CD14-positive monocyte (primary cell): ENCODE results near the gene DDR1. TPM values are rescaled to one million over a fixed set of nuclear protein-coding genes. Genes with fewer than 3 reads are reported as not detected.

Experiments
- DNase-seq, 3 donors: peaks; one replicate each; pipeline ENCODE4 v3.0.0-alpha.2; 2011 to 2022
- H2AFZ ChIP-seq: 2 replicates; pipeline ENCODE4 v1.6.0; 2012; ENCODE audit warnings: mild to moderate bottlenecking, low read depth, low read length, inconsistent platforms; ENCODE audit not compliant: insufficient read depth, poor library complexity, severe bottlenecking
- H3K27ac ChIP-seq, 2 donors: 1 replicate in 1 of 2; 2 replicates in 1 of 2; pipeline ENCODE4 v1.5.1; 2012 to 2013; ENCODE audit warnings: low read length in 2 of 2, control low read depth in 1 of 2, inconsistent platforms in 1 of 2, low read depth in 1 of 2, mild to moderate bottlenecking in 1 of 2
- H3K27me3 ChIP-seq, 2 donors: one replicate each; pipeline versions ENCODE4 v1.6.0 to v1.6.1; 2011 to 2013; ENCODE audit warnings: low read length in 2 of 2; ENCODE audit not compliant: control insufficient read depth in 2 of 2, insufficient read depth in 2 of 2
- H3K36me3 ChIP-seq, 2 donors: replicated peaks in 1 of 2; 1 replicate in 1 of 2; 2 replicates in 1 of 2; pipeline versions ENCODE4 v1.5.1 to v1.6.1; 2012 to 2013; ENCODE audit warnings: low read length in 2 of 2, control low read depth in 1 of 2, inconsistent platforms in 1 of 2, mild to moderate bottlenecking in 1 of 2; ENCODE audit not compliant: insufficient read depth in 2 of 2, control insufficient read depth in 1 of 2
- H3K4me1 ChIP-seq, 2 donors: 1 replicate in 1 of 2; 2 replicates in 1 of 2; pipeline versions ENCODE4 v1.5.1 to v1.6.1; 2012 to 2013; ENCODE audit warnings: low read length in 2 of 2, control low read depth in 1 of 2, inconsistent platforms in 1 of 2, mild to moderate bottlenecking in 1 of 2, moderate library complexity in 1 of 2; ENCODE audit not compliant: insufficient read depth in 2 of 2, control insufficient read depth in 1 of 2
- H3K4me2 ChIP-seq: replicated peaks from 2 replicates; pipeline ENCODE3; 2012; ENCODE audit warnings: low read length, moderate library complexity, mild to moderate bottlenecking; ENCODE audit not compliant: poor library complexity, severe bottlenecking; ENCODE audit errors: extremely low read depth
- H3K4me3 ChIP-seq, 3 experiments: fragments of 200-600 bp in 1 of 3; sonication (generic) in 1 of 3; replicated peaks in 1 of 3; 1 replicate in 2 of 3; 2 replicates in 1 of 3; pipeline ENCODE4 v1.5.1; 2011 to 2013; ENCODE audit warnings: low read length in 3 of 3, mild to moderate bottlenecking in 3 of 3, control low read depth in 2 of 3, low read depth in 2 of 3, inconsistent platforms in 1 of 3, moderate library complexity in 1 of 3
- H3K79me2 ChIP-seq: 2 replicates; pipeline ENCODE4 v1.6.0; 2012; ENCODE audit warnings: mild to moderate bottlenecking, control low read depth, inconsistent platforms, low read length, moderate library complexity; ENCODE audit not compliant: insufficient read depth
- H3K9ac ChIP-seq: 2 replicates; pipeline ENCODE4 v1.6.0; 2017; ENCODE audit warnings: low read length, mild to moderate bottlenecking; ENCODE audit not compliant: insufficient read depth, poor library complexity, severe bottlenecking
- H3K9me3 ChIP-seq, 2 donors: replicated peaks in 1 of 2; 1 replicate in 1 of 2; 2 replicates in 1 of 2; pipeline versions ENCODE4 v1.5.1 to v1.6.1; 2012 to 2013; ENCODE audit warnings: low read length in 2 of 2, control low read depth in 1 of 2; ENCODE audit not compliant: control insufficient read depth in 1 of 2, insufficient read depth in 1 of 2
- H4K20me1 ChIP-seq: 2 replicates; pipeline ENCODE4 v1.6.0; 2012; ENCODE audit warnings: mild to moderate bottlenecking, low read length, control low read depth, moderate library complexity; ENCODE audit not compliant: insufficient read depth
- H3K27ac Mint-ChIP-seq, 7 donors: one replicate each; pipeline ENCODE4 v1.8.0; 2020; ENCODE audit warnings: mild to moderate bottlenecking in 7 of 7, mixed read lengths in 7 of 7, moderate library complexity in 6 of 7, inconsistent platforms in 2 of 7
- H3K27me3 Mint-ChIP-seq, 3 donors: one replicate each; pipeline ENCODE4 v1.8.0; 2021 to 2022; ENCODE audit warnings: low read depth in 3 of 3, mild to moderate bottlenecking in 3 of 3, mixed read lengths in 3 of 3, moderate library complexity in 3 of 3, inconsistent platforms in 1 of 3
- H3K36me3 Mint-ChIP-seq, 2 donors: one replicate each; pipeline ENCODE4 v1.8.0; 2020; ENCODE audit warnings: mixed read lengths in 2 of 2, inconsistent platforms in 1 of 2, mild to moderate bottlenecking in 1 of 2
- H3K4me1 Mint-ChIP-seq: one replicate; pipeline ENCODE4 v1.8.0; 2020; ENCODE audit warnings: mild to moderate bottlenecking, mixed read lengths
- H3K4me3 Mint-ChIP-seq, 2 donors: one replicate each; pipeline ENCODE4 v1.8.0; 2020; ENCODE audit warnings: mild to moderate bottlenecking in 2 of 2, mixed read lengths in 2 of 2, moderate library complexity in 1 of 2
- H3K9me3 Mint-ChIP-seq, 7 donors: one replicate each; pipeline ENCODE4 v1.8.0; 2020 to 2022; ENCODE audit warnings: mixed read lengths in 7 of 7, mild to moderate bottlenecking in 6 of 7, moderate library complexity in 6 of 7, inconsistent platforms in 2 of 7
- WGBS: methylation state at CpG from one replicate; pipeline ENCODE4 v1.1.5; 2013; ENCODE audit warnings: missing lambda C conversion rate; ENCODE audit not compliant: insufficient coverage; 5-methylcytosine and 5-hydroxymethylcytosine counted together
- intact Hi-C, 2 donors: fragments of 100-400 bp; cut with micrococcal nuclease; formaldehyde crosslinking; loops; one replicate each; pipeline versions ENCODE4 v1.15.0 to v1.15.1; 2023
- polyA plus RNA-seq, 3 donors: library from polyadenylated mRNA; depleted of rRNA in 1 of 3; unstranded in 2 of 3; stranded (reverse) in 1 of 3; fragments of 300-500 nt in 2 of 3; fragments of >200 nt in 1 of 3; fragmentation: Illumina TruSeq in 2 of 3; gene quantifications; 1 replicate in 2 of 3; 2 replicates in 1 of 3; pipeline ENCODE4 v1.2.3, GENCODE V29; 2012 to 2021
- TF ChIP-seq, protein P1 (sequence below): fragments of 200-600 bp; IDR thresholded peaks from one replicate; pipeline ENCODE4 v1.8.0; 2022; ENCODE audit warnings: antibody characterized with exemption, mild to moderate bottlenecking

Gene DDR1
- polyA plus RNA-seq, 3 donors, result 0.39 to 1.0 (median 0.51) TPM

GRCh38 chr6:30889496-30889885, 5.2 kb downstream of the DDR1 start:
- TF ChIP-seq, protein P1, sequence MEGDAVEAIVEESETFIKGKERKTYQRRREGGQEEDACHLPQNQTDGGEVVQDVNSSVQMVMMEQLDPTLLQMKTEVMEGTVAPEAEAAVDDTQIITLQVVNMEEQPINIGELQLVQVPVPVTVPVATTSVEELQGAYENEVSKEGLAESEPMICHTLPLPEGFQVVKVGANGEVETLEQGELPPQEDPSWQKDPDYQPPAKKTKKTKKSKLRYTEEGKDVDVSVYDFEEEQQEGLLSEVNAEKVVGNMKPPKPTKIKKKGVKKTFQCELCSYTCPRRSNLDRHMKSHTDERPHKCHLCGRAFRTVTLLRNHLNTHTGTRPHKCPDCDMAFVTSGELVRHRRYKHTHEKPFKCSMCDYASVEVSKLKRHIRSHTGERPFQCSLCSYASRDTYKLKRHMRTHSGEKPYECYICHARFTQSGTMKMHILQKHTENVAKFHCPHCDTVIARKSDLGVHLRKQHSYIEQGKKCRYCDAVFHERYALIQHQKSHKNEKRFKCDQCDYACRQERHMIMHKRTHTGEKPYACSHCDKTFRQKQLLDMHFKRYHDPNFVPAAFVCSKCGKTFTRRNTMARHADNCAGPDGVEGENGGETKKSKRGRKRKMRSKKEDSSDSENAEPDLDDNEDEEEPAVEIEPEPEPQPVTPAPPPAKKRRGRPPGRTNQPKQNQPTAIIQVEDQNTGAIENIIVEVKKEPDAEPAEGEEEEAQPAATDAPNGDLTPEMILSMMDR, result no peak
- H3K4me1 Mint-ChIP-seq, result peaks cover 14% of the 10 kb centered on the region
- no peak overlapping the region for H3K27ac Mint-ChIP-seq

GRCh38 chr6:30889921-30890645, 5.8 kb downstream of the DDR1 start:
- Histone ChIP-seq H3K4me1 (peaks cover 2 to 3% of the 10 kb centered on the region in 2 donors), H3K4me3 (no peak overlapping the region), H3K9me3 (no peaks in the 10 kb centered on the region), H3K27ac (no peak overlapping the region), H2AFZ (no peak overlapping the region), H3K4me2 (no peak overlapping the region), H3K27me3 (peaks cover 4 to 20% of the 10 kb centered on the region in 2 donors), H4K20me1 (no peaks in the 10 kb centered on the region), H3K79me2 (no peaks in the 10 kb centered on the region), H3K36me3 (no peaks in the 10 kb centered on the region), H3K9ac (no peak overlapping the region)
- peak overlapping the region in 2 of 7 donors; percentile 41 to 47 for H3K27ac Mint-ChIP-seq
- peaks cover 0 to 4% of the 10 kb centered on the region in 2 donors for H3K36me3 Mint-ChIP-seq
- H3K4me1 Mint-ChIP-seq, result peaks cover 10% of the 10 kb centered on the region
- TF ChIP-seq, protein P1, result no peak
- no peak for DNase-seq
- intact Hi-C loops, result no loop called here
- WGBS, result 92% methylated on average over 13 of the region's 14 CpGs
- peaks cover 11 to 30% (median 19%) of the 10 kb centered on the region in 3 donors for H3K27me3 Mint-ChIP-seq
- no peaks in the 10 kb centered on the region for H3K9me3 Mint-ChIP-seq
- H3K4me3 Mint-ChIP-seq, result no peak overlapping the region

More at GRCh38 chr6:30889496-30889885, 5.2 kb downstream of the DDR1 start:
- Histone ChIP-seq H4K20me1 (no peaks in the 10 kb centered on the region), H3K4me3 (no peak overlapping the region), H2AFZ (no peak overlapping the region), H3K36me3 (no peaks in the 10 kb centered on the region), H3K9ac (no peak overlapping the region), H3K4me1 (peaks cover 7 to 9% of the 10 kb centered on the region in 2 donors), H3K9me3 (no peaks in the 10 kb centered on the region), H3K27ac (no peak overlapping the region), H3K4me2 (no peak overlapping the region), H3K79me2 (no peaks in the 10 kb centered on the region), H3K27me3 (peaks cover 4 to 25% of the 10 kb centered on the region in 2 donors)
- DNase-seq, result no peak
- no peak overlapping the region for H3K4me3 Mint-ChIP-seq
- peaks cover 0 to 4% of the 10 kb centered on the region in 2 donors for H3K36me3 Mint-ChIP-seq
- no peaks in the 10 kb centered on the region for H3K9me3 Mint-ChIP-seq
- peaks cover 16 to 36% (median 21%) of the 10 kb centered on the region in 3 donors for H3K27me3 Mint-ChIP-seq
- intact Hi-C loops, result no loop called here
- 100% methylated on average over 2 of the region's 4 CpGs for WGBS
